HCEC 1CT (cell line): ENCODE results near the gene C2orf74.
"Not testable (repeated sequence)": the region's sequence is repeated elsewhere in the genome, so short reads cannot be mapped to it uniquely, and the experiment has no call there.

Source experiments
- DNase-seq: peaks from one replicate; pipeline ENCODE4 v3.0.0-alpha.2; 2017

C2orf74 gene

DNA sequence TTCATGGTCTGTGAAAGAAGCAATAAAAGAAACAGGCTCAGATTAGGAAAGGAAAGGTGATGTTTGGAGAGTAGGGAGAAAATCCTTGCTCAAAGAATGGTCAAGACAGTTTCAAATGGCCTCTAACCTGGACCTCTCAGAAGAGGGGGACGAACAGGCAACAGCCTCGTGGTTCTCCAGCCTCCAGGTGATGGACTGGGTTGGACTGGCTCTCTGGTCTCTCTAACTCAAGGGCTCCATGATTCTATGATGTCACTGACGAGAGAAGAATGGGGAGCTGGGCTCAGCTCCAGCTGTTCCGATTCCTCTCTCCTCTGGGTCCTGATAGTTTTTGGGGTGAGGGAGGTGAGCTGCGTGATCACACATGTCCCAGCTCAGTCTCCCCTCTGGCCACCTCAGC is at the start of gene C2orf74:
Gene C2orf74 (plus strand): TSS at position 301 of the 400 bp plus-strand sequence. CDS start 327 bp downstream, outside the sequence.
- DNase-seq: no peak

- DNase-seq: no peak
Observed at GRCh38 chr2:61114147-61114546, 47.8 kb upstream of the C2orf74 start.

GRCh38 chr2:61116302-61116701 is 45.7 kb upstream of the C2orf74 start:
- no peak for DNase-seq

DNA sequence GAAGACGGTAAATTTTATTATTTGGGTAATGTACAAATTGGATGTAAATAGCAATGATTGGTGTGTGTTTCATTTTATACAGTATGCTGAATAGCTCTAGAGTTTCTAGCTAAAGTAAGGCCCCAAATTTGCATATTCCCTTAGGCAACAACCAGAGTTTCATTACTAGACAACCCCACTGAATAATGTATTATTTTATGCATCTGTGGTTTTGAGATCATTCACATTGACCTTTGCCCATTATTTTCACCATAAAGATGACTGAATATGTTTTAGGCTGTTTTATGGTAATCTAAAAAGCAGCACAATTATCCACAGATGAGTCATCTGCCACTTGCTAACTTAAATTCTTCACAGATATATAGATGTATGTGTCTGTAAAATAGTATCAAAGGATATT is 44.5 kb upstream of the C2orf74 start:
- DNase-seq: peak; percentile 49

DNA sequence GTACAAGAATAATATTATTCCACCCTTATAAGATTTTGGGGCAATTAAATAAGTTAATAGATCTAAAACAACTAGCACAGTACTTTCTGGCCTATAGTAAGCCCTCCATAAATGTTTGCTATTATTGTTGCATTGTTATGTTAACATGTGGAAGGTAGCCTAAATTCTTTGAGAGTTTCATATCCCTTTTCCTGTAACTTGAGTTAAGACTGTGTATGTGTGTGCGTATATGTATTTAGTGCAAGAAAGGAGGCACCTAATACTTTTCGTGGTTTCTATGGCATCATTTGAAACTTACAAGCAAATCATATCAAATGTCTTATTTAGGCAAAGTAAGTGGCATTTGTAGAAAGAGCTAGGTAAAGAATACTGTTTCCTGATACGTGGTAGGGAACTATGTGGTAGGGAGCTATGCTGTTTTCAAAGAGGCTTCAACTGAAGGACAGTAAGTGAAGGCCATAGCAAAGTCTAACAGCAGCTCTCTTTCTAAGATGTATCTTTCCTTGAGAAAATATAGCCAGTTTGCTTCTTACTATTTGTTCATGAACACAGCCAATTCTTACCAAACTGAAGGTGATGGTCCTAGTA is 36.8 kb upstream of the C2orf74 start:
- DNase-seq: no peak

DNA sequence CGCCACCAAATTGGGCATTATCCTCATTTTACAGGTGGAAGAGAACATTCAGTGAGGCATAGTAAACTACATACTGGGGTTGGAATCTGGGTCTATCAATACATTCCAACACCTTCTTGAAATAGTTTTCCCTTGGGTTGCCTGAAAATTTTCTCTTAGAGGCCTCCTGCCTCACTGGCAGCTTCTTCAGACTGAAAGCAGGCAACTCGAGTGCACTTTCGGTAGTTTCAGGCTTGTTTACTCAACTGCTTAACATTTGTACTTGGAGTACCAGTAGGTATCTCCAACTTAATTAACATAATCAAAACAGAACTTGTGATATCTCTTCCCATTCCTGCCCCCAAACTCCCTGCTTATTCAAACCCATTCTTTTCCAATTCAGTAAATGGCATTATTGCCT is 36.2 kb upstream of the C2orf74 start:
- DNase-seq: no peak

- DNase-seq: not testable (repeated sequence)
Observed at GRCh38 chr2:61128122-61128521, 33.9 kb upstream of the C2orf74 start.

DNA sequence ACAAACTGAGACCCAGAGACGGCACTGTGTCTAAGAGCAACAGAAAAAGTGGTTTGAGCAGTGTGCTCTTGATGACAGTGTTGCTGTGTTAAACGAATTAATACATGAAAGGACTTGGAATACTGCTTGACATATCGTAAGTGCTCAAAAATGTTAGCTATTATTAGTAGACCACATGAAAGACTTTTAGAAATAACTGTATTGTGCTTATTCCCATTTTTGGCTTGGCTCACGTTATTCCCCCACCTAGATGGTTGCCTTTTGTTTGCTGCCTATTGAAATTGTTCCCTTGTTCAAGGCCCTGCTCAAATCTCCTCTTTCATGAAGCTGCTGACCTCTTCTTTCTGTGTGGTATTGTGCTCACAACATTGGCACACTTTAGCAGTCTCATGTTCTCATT is 27.8 kb upstream of the C2orf74 start:
- DNase-seq: no peak

DNA sequence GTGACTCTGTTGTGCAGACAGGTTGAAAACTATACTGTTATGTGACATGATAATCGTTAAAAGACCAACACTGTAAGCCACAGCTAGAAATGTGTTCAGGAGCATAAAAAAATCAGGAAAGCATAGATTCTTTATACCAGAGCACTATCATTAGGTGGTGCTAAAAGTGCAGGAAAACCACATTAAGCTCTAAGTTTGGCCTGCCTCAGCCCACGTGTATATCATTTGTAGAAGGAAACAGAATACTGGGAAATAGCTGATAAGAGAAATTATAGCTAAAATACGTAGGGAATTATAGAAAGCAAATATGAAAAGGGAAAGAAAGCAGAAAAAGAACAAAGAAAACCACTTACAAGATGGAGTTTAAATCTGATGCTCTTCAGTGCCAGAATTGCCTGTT is 26.5 kb upstream of the C2orf74 start:
- DNase-seq: peak; percentile 36

- DNase-seq: no peak
Observed at GRCh38 chr2:61138859-61139258, 23.1 kb upstream of the C2orf74 start.

DNA sequence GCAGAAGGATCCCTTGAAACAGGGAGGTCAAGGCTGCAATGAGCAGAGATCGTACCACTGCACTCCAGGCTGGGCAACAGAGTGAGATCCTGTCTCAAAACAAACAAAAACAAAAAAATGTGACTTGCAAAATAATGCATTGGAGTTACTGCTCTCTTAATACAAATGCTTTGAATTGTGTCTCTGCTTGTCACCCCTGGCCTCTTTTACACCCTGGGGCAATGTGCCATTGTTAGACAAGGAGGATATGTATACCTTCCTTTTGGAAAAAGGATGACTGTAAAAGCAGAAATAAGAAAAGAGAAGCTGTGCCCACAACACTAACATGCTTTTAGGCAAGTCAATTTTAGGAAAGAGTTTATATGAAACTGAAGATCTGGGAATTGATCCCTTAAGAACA is 20.8 kb upstream of the C2orf74 start:
- no peak for DNase-seq

DNA sequence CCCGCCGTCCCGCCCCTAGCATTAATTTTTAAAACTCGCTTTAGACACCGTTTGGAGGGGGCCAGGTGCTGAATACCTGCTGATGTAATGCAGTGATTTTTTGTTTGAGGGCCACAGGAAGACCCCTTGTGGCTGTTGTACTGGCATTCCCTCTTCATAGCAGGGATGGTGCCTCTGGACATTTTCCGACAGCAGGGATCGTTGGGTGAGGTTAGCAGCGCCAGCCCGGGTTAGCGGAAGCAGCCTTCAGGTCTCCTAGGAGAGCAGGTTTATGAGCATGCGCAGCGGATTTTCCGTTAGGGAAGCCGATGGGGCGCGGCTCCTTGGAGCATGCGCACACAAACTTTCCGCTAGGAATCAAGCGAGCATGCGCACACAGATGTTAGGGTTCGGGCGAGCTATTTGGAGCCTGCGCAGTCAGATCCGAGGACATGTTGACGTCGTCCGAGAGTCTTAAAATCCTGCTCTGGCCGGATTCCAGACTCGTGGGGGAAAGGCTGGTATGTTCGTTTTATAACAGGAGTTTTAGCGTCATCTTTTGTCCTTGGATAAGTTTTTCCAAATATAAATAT is 17.2 kb upstream of the C2orf74 start:
- peak; percentile 96 for DNase-seq

DNA sequence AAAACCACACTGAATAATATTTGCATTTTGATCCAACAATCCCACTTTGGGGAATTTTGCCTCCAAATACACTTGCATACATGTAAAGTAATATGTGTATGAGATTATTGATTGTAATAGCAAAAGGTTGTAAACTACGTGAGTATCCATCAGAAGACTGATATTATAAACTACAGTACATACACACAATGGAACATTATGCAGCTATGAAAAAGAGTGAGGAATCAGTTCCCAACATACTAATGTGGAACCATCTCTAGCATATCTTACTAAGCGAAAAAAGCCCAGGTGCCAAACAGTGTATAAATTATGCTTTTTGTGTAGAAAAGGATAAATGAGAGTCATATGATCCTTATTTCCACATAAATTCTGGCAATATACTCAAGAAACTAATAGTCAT is 16.0 kb upstream of the C2orf74 start:
- no peak for DNase-seq

DNA sequence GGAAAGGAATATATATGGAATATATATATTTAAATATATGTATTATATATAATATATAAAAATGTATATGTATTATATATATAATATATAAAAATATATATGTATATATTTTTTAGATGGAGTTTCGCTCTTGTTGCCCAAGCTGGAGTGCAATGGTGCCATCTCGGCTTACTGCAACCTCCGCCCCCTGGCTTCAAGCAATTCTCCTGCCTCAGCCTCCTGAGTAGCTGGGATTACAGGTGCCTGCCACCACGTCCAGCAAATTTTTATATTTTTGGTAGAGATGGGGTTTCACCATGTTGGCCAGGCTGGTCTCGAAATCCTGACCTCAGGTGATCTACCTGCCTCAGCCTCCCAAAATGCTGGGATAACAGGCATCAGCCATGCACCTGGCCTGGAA is 13.9 kb upstream of the C2orf74 start:
- DNase-seq: not testable (repeated sequence)

GRCh38 chr2:61149074-61149473 is 12.9 kb upstream of the C2orf74 start:
- DNase-seq: no peak

GRCh38 chr2:61151436-61151835 is 10.6 kb upstream of the C2orf74 start:
- DNase-seq: peak; percentile 53

DNA sequence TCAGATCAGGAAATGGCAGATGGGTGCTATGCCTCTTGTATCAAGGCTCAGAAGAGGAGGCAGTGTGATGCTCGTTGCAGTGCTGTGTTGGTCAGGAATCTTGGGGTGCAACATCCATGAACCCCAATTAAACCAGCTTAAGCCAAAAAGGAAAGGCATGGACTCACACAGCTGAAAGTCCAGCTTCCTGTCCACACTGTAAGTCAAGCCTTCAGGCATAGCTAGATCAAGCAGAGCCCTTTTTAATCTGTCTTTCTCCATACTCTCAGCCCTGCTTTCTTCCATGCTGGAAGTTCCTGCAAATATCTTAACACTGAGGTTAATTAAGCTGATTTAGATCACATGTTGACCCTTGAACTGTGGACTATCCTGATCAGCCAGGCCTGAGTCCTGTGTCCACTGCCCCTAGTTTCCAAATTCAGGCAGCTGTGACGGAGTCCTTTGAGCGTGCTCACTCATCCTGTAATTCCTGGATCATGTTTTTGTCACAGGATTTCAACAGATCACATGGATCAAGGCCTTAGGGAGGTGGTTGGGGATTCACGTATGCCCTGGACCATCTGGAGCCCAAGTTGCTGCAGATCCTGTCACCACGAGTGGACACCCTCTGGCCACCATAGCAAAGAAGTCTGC is 4.5 kb upstream of the C2orf74 start:
- DNase-seq: no peak

GRCh38 chr2:61158356-61158955 is 3.5 kb upstream of the C2orf74 start:
- no peak for DNase-seq

DNA sequence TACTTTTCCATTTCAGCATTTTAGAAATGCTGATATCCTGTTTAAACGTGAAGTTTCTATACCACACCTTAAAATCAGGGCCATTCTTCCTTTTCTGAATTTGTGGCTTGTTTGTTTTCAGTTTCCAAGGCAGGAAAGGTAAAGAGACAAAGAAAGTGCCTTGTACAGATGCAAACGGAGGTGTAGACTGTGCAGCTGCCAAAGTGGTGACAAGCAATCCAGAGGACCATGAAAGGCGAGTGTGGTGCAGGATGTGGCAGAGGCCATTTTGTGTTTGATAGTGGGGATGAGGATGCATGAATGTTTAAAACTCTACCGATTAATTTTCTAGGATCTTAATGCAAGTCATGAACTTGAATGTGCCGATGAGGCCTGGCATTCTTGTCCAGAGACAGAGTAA is 733 bp downstream of the C2orf74 start:
- no peak for DNase-seq

DNA sequence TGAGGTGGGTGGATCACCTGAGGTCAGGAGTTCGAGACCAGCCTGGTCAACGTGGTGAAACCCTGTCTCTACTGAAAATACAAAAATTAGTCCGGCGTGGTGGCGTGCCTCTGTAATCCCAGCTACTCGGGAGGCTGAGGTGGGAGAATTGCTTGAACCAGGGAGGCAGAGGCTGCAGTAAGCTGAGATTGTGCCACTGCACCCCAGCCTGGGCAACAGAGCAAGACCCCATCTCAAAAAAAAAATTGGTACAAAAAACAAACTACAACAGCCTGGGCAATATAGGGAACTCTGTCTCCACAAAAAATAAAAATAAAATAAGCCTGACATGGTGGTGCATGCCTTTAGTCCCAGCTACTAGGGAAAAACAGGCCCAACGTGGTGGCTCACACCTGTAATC is 3.1 kb downstream of the C2orf74 start:
- DNase-seq: not testable (repeated sequence)

- peak; percentile 26 for DNase-seq
Observed at GRCh38 chr2:61165946-61166345, 4.0 kb downstream of the C2orf74 start.

GRCh38 chr2:61167579-61167978 is 5.6 kb downstream of the C2orf74 start:
- DNase-seq: no peak

GRCh38 chr2:61172671-61173070 is 10.7 kb downstream of the C2orf74 start:
- no peak for DNase-seq

DNA sequence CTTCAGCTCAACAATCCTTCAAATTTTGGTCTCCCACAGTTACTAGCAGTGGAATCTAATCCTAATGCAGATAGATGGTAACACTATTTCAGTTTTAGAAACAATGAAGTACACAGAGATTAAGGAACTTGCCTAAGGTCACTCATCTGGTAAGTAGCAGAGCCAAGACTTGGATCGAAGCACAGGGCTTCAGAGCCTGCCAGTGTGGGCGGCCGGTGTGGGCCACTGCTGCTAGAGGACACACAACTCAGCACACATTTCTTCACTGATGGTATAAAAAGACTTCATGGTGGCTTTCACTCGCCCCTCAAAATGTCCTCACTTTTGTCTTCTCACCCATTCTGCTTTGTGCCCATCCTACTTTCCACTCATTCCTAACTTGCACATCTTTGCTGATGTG is 11.1 kb downstream of the C2orf74 start:
- DNase-seq: no peak
